Stimulated activated memory B cell treated with anti-CD40 and anti-IgM and Interleukin-4, amounts not matched to agents 10 μg/mL and 1 μg/mL and 100 μg/mL, for 72 hours (primary cell): ENCODE measurements around the gene PHYHIPL.

Source experiments
- ATAC-seq: fragments of 150-1000 bp; cut with Tn5 transposase; 2 replicates; pipeline ENCODE4 v1.10.0; 2021
- H3K27ac Mint-ChIP-seq: one replicate; pipeline ENCODE4 v1.8.0; 2022; ENCODE audit warnings: mild to moderate bottlenecking, mixed read lengths
- H3K27me3 Mint-ChIP-seq: one replicate; pipeline ENCODE4 v1.8.0; 2022; ENCODE audit warnings: mixed read lengths
- H3K36me3 Mint-ChIP-seq: one replicate; pipeline ENCODE4 v1.8.0; 2022; ENCODE audit warnings: mixed read lengths
- H3K4me1 Mint-ChIP-seq: one replicate; pipeline ENCODE4 v1.8.0; 2022; ENCODE audit warnings: mixed read lengths
- H3K4me3 Mint-ChIP-seq: one replicate; pipeline ENCODE4 v1.8.0; 2022; ENCODE audit warnings: mild to moderate bottlenecking, moderate library complexity, mixed read lengths
- H3K9me3 Mint-ChIP-seq: one replicate; pipeline ENCODE4 v1.8.0; 2022; ENCODE audit warnings: mixed read lengths

PHYHIPL gene

DNA sequence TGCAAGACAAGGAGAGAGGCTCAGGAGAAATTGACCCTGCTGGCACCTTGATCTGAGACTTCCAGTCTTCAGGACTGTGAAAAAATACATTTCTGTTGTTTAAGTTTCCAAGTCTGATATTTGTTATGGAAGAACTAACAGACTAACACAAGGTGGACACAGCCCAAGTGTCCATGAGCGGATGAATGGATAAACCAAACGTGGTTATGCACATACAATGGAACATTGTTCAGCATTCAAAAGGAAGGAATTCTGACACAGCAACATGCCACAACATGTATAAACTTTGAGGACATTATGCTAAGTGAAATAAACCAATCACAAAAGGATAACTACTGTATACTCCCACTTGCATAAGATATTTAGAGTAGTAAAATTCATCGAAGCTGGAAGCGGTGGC lies 109.4 kb downstream of the PHYHIPL start:
- no peak for ATAC-seq
- Mint-ChIP-seq H3K4me1 (no peaks in the 10 kb centered on the region), H3K4me3 (no peak overlapping the region), H3K9me3 (peaks cover 8% of the 10 kb centered on the region), H3K27me3 (no peaks in the 10 kb centered on the region), H3K36me3 (no peaks in the 10 kb centered on the region), H3K27ac (no peak overlapping the region)

DNA sequence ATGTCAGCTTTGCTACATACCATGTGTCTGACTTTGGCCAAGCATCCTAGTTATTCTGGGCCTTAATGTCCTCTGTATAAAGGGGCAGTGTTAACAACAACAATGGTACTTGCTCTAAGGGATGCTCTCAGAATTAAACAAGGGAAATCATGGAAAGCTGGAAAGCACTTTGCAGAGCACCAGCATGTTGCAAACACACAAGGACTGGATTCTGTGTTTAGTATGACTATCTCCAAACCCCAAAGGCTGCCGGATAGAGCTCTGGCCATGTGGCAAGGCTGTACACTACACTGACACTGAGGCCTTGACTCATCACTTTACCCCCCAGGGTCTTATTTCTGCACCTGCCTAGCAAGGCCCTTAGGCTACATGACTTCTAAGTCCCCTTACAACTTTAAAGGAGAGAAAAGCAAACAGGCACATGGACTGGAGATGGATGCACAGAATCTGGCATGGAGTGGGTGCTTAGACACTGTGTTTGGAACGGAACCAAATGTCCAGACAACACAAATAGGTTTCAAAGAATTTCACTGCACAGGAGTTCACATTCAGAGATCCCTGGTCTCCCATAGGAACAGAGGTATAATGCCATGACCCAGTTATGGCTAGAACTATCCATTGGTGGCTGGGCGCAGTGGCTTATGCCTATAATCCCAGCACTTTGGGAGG lies 111.3 kb downstream of the PHYHIPL start:
- H3K4me3 Mint-ChIP-seq: no peak overlapping the region
- H3K27ac Mint-ChIP-seq: no peak overlapping the region
- H3K4me1 Mint-ChIP-seq: no peaks in the 10 kb centered on the region
- no peaks in the 10 kb centered on the region for H3K27me3 Mint-ChIP-seq
- no peak for ATAC-seq
- H3K36me3 Mint-ChIP-seq: no peaks in the 10 kb centered on the region
- peaks cover 8% of the 10 kb centered on the region for H3K9me3 Mint-ChIP-seq

DNA sequence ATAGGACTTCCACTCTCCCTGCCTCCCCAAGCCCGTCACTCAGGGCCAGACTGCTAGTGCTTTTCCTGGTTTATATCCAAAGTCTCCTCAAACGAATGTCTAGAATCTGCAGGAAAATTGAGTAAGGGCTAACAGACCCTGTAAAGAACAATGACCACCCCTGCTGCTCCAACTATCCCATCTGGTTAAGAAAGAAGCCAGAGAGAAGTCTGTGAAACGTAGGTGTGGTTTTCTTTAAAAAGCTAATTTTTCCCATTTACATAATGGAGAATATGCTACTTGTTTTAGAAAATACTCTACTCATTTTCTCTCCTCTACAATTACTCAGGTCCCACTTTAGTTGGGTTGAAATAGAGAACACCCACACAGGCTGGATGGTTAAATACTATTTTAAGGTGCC lies 113.4 kb downstream of the PHYHIPL start:
- Mint-ChIP-seq H3K36me3 (no peaks in the 10 kb centered on the region), H3K27ac (no peak overlapping the region)

DNA sequence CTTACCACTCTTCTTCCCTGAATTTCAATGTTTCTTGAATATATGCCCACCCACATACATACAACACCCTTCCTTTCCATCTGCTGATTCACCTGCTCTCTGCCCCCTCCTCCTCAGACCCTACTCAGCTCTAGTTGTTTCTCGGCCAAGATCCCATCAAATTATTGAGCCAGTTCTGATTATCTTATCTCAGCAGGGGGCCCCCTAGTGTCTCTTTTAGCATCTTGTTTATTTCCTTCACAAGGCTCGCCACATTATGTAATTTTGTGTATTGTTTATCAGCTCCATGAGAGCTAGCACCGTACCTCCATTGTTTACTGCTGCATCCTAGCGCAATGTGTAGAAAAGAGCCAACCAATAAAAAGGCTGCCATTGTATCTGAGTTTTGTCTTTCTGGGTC lies 114.0 kb downstream of the PHYHIPL start:
- H3K4me1 Mint-ChIP-seq: no peaks in the 10 kb centered on the region
- H3K27me3 Mint-ChIP-seq: no peaks in the 10 kb centered on the region
- peaks cover 3% of the 10 kb centered on the region for H3K9me3 Mint-ChIP-seq
- no peak overlapping the region for H3K27ac Mint-ChIP-seq
- H3K4me3 Mint-ChIP-seq: no peak overlapping the region
- H3K36me3 Mint-ChIP-seq: no peaks in the 10 kb centered on the region
- ATAC-seq: no peak

More for the DNA sequence above, 113.4 kb downstream of the PHYHIPL start:
- peaks cover 3% of the 10 kb centered on the region for H3K9me3 Mint-ChIP-seq
- H3K4me3 Mint-ChIP-seq: no peak overlapping the region
- H3K27me3 Mint-ChIP-seq: no peaks in the 10 kb centered on the region
- no peaks in the 10 kb centered on the region for H3K4me1 Mint-ChIP-seq
- no peak for ATAC-seq
